ENCODE data around the gene TMSB10. TPM values are rescaled to one million over a fixed set of nuclear protein-coding genes. Genes with fewer than 3 reads are reported as not detected.

TMSB10 gene
- total and polyA plus RNA-seq, 2 of the 13 experiments (the other 11 are each of a cell fraction or from before 2014, with no cell fraction given): 665 to 708 TPM

DNA sequence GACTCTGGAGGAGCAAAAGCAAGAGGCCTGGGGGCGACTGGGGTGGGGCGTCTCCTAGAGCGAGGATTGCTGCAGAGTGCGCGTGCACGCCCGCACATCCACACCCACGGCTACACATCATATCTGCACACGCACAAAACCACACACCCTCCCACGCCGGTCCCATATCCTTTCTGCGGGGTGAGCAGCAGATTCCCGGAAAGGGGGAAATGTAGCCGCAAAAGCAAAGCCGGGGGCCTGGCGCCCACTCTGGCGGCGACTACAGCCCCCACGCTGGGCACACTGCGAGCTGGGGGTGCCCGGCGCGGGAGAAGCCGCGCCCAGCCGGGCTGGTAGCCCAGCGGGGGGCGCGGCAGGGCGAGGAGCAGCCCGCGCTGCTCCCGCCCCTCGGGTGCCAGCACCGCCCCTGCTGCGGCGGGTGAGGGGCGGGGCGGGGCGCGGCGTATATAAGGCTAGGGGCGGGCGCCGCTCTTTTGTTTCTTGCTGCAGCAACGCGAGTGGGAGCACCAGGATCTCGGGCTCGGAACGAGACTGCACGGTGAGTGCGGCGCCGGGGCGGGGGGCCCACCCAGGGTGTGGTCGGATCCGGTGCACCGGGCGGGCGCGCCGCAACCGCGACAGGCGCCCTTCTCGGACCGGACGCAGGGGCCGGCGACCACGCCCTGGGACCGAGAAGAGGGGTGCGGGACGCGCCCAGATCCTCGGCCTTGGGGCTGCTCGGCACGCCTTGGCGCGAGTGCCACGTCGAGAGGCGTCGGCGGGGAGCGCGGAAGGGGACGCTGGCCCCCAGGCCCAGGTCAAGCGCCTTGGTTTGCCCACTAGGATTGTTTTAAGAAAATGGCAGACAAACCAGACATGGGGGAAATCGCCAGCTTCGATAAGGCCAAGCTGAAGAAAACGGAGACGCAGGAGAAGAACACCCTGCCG, at the start of gene TMSB10 (continued):
- TF ChIP-seq MXD4 (CRISPR knock-in tag; IDR thresholded peaks at IDR 0.05) (0 out of 2 replicates have a peak, but pooled peaks have one; percentile 40), SIX4 (CRISPR knock-in tag; IDR thresholded peaks at IDR 0.05) (no peak; the same call in 1 of the 2 replicates), ZFP37 (CRISPR knock-in tag; IDR thresholded peaks at IDR 0.05; ENCODE audit: borderline replicate concordance) (no peak), GLI4 (CRISPR knock-in tag; IDR thresholded peaks at IDR 0.05; ENCODE audit: borderline replicate concordance) (peak; percentile 97; the same call in 1 of the 2 replicates), HDAC6 (IDR thresholded peaks at IDR 0.05; ENCODE audit: low read depth, low read length) (no peak), MAF1 (CRISPR knock-in tag; IDR thresholded peaks at IDR 0.05; ENCODE audit: borderline replicate concordance) (no peak), GABPA (IDR thresholded peaks at IDR 0.05; ENCODE audit: low read depth, low read length) (no peak), GABPA (CRISPR knock-in tag; IDR thresholded peaks at IDR 0.05; ENCODE audit: low read depth) (no peak), ZNF333 (CRISPR knock-in tag; IDR thresholded peaks at IDR 0.05; ENCODE audit: borderline replicate concordance) (peak; percentile 55; the same call in 1 of the 2 replicates), KLF12 (CRISPR knock-in tag; IDR thresholded peaks at IDR 0.05; ENCODE audit: borderline replicate concordance) (peak; percentile 97), PAWR (CRISPR knock-in tag; IDR thresholded peaks at IDR 0.05; ENCODE audit: borderline replicate concordance) (no peak; the same call in 1 of the 2 replicates), MAZ (IDR thresholded peaks at IDR 0.05; ENCODE audit: borderline replicate concordance, low read depth, low read length) (peak; percentile 90), MAZ (CRISPR knock-in tag; IDR thresholded peaks at IDR 0.05; ENCODE audit: low read depth) (peak; percentile 93), JDP2 (CRISPR knock-in tag; IDR thresholded peaks at IDR 0.05; ENCODE audit: borderline replicate concordance) (no peak; the same call in 1 of the 2 replicates), CENPX (CRISPR knock-in tag; IDR thresholded peaks at IDR 0.05) (0 out of 2 replicates have a peak, but pooled peaks have one; percentile 69), IRF2 (CRISPR knock-in tag; IDR thresholded peaks at IDR 0.05) (peak; percentile 76), MXI1 (IDR thresholded peaks at IDR 0.05; ENCODE audit: borderline replicate concordance, low read depth, low read length) (peak; percentile 76; the same call in 2 of the 3 replicates), AFF4 (CRISPR knock-in tag; IDR thresholded peaks at IDR 0.05) (peak; percentile 92; the same call in 1 of the 2 replicates), ZKSCAN8 (CRISPR knock-in tag; IDR thresholded peaks at IDR 0.05; ENCODE audit: borderline replicate concordance) (peak; percentile 79; the same call in 1 of the 2 replicates), ZIK1 (CRISPR knock-in tag; IDR thresholded peaks at IDR 0.05; ENCODE audit: borderline replicate concordance, low read depth) (no peak; the same call in none of the 2 replicates), HNRNPUL1 (IDR thresholded peaks at IDR 0.05; ENCODE audit: low read depth, low read length) (no peak), KDM5B (CRISPR knock-in tag; IDR thresholded peaks at IDR 0.05; ENCODE audit: borderline replicate concordance) (peak; percentile 96), ZNF768 (CRISPR knock-in tag; IDR thresholded peaks at IDR 0.05) (peak; percentile 80)
- TF ChIP-seq, protein P1, sequence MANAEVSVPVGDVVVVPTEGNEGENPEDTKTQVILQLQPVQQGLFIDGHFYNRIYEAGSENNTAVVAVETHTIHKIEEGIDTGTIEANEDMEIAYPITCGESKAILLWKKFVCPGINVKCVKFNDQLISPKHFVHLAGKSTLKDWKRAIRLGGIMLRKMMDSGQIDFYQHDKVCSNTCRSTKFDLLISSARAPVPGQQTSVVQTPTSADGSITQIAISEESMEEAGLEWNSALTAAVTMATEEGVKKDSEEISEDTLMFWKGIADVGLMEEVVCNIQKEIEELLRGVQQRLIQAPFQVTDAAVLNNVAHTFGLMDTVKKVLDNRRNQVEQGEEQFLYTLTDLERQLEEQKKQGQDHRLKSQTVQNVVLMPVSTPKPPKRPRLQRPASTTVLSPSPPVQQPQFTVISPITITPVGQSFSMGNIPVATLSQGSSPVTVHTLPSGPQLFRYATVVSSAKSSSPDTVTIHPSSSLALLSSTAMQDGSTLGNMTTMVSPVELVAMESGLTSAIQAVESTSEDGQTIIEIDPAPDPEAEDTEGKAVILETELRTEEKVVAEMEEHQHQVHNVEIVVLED (CRISPR knock-in tag; IDR thresholded peaks at IDR 0.05; ENCODE audit: borderline replicate concordance): peak; percentile 48; the same call in 1 of the 2 replicates

Measured in HepG2 (cell line).